Stimulated activated CD4-positive, alpha-beta T cell treated with anti-CD3 and anti-CD28 coated beads, TNF-alpha, amount 100 ng/mL, for 48 hours (primary cell): ENCODE results near the gene CD3E.
"Not testable (repeated sequence)": the region's sequence is repeated elsewhere in the genome, so short reads cannot be mapped to it uniquely, and the experiment has no call there.

Experiments
- DNase-seq, 3 donors: peaks; one replicate each; pipeline ENCODE4 v3.0.0-alpha.2; 2020; ENCODE audit warnings: low read depth in 3 of 3

Gene CD3E

GRCh38 chr11:118290923-118291322 is 13.6 kb upstream of the CD3E start:
- no peak for DNase-seq

- no peak for DNase-seq
These were observed 12.9 kb upstream of the CD3E start for GRCh38 chr11:118291477-118292135.

GRCh38 chr11:118294053-118294452 is 10.5 kb upstream of the CD3E start:
- DNase-seq: no peak

GRCh38 chr11:118295199-118295598 is 9.3 kb upstream of the CD3E start:
- no peak for DNase-seq

- no peak for DNase-seq
These were observed 8.6 kb upstream of the CD3E start for GRCh38 chr11:118295815-118296454.

- no peak for DNase-seq
These were observed 2.8 kb upstream of the CD3E start for GRCh38 chr11:118301600-118302195.

GRCh38 chr11:118304227-118304567 is 333 bp upstream of the CD3E start:
- DNase-seq: no peak

GRCh38 chr11:118305726-118306125 is 1.2 kb downstream of the CD3E start:
- no peak for DNase-seq

GRCh38 chr11:118306556-118306955 is 2.0 kb downstream of the CD3E start:
- no peak for DNase-seq

GRCh38 chr11:118308995-118309528 is 4.5 kb downstream of the CD3E start:
- not testable (repeated sequence) for DNase-seq

GRCh38 chr11:118310271-118310670 is 5.7 kb downstream of the CD3E start:
- no peak for DNase-seq

GRCh38 chr11:118310781-118311485 is 6.4 kb downstream of the CD3E start:
- DNase-seq: no peak

- no peak for DNase-seq
These were observed 7.0 kb downstream of the CD3E start for GRCh38 chr11:118311518-118311917.

- no peak for DNase-seq
These were observed 7.8 kb downstream of the CD3E start for GRCh38 chr11:118312328-118312727.

- no peak for DNase-seq
These were observed 8.7 kb downstream of the CD3E start for GRCh38 chr11:118313242-118313641.

- DNase-seq: no peak
These were observed 10.5 kb downstream of the CD3E start for GRCh38 chr11:118314988-118315411.

GRCh38 chr11:118318124-118318523 is 13.6 kb downstream of the CD3E start:
- no peak for DNase-seq

- no peak for DNase-seq
These were observed 14.2 kb downstream of the CD3E start for GRCh38 chr11:118318581-118319336.

- DNase-seq: no peak
These were observed 14.8 kb downstream of the CD3E start for GRCh38 chr11:118319337-118319707.

- DNase-seq: no peak
These were observed 16.0 kb downstream of the CD3E start for GRCh38 chr11:118320515-118320914.

GRCh38 chr11:118321386-118322082 is 17.0 kb downstream of the CD3E start:
- no peak for DNase-seq
